HG02885 (cell line): Measurements from ENCODE around the gene MEP1A.

Experiments used
- ATAC-seq: cut with Tn5 transposase; IDR thresholded peaks from one replicate; pipeline ENCODE4 v1.9.1; 2021; ENCODE audit warnings: mild to moderate bottlenecking; ENCODE audit not compliant: unreplicated experiment, poor library complexity

MEP1A gene

DNA sequence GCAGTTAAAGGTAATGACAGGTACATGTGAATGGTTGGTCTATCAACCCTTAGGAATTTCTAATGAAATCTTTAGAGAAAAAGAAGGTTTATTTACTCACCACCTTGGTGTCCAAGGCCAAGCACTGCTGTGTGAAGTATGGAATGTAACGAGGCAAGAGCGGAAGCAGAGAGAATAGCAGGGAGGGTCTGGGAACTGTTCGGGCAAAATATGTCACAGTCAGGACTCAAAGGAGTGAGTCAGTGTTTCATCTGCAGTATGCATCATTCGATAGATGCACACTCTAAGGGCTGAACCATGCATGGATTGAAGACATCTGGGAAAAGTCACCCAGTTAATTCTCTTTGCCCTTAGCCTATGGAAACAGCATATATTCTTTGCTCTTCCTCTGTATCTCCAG is 95.4 kb downstream of the MEP1A start:
- ATAC-seq: no peak
